ENCODE data around the gene PPM1A. TPM values are rescaled to one million over a fixed set of nuclear protein-coding genes. Genes with fewer than 3 reads are reported as not detected.

Gene PPM1A
- total RNA-seq, 4 donors from 2014 or later = 40.4 to 60.2 (median 53.6) TPM

- WGBS = 91% methylated on average over 1 of the region's 1 CpG
- Histone ChIP-seq H3K27me3 (no peaks in the 10 kb centered on the region), H3K9me3 (peaks cover 0 to 19% (median 0%) of the 10 kb centered on the region in 4 donors), H3K4me1 (peaks cover 7 to 22% (median 16%) of the 10 kb centered on the region in 4 donors), H3K36me3 (no peaks in the 10 kb centered on the region), H3K4me3 (no peak overlapping the region), H3K27ac (replicated peaks in 1 of 4) (no peak overlapping the region)
- TF ChIP-seq POLR2A (IDR thresholded peaks at IDR 0.05; ENCODE audit: low read depth) (no peak), CTCF (IDR thresholded peaks at IDR 0.05) (no peak), POLR2AphosphoS5 (IDR thresholded peaks at IDR 0.05) (no peak), EP300 (IDR thresholded peaks at IDR 0.05) (no peak)
- intact Hi-C loops (cut with DNase I) = no loop called here
- no peak for DNase-seq (ENCODE audit: extremely low spot score)
These were observed 16.1 kb downstream of the PPM1A start for GRCh38 chr14:60265163-60265562.

GRCh38 chr14:60266021-60266937 is 17.3 kb downstream of the PPM1A start:
- 86% methylated on average over 1 of the region's 1 CpG for WGBS
- H3K36me3 ChIP-seq = no peaks in the 10 kb centered on the region
- H3K4me3 ChIP-seq = no peak overlapping the region
- H3K9me3 ChIP-seq = peaks cover 0 to 19% (median 0%) of the 10 kb centered on the region in 4 donors
- intact Hi-C loops (cut with DNase I) = no loop called here
- H3K4me1 ChIP-seq = peaks cover 4 to 12% (median 9%) of the 10 kb centered on the region in 4 donors
- TF ChIP-seq CTCF (IDR thresholded peaks at IDR 0.05) (peak in 1 of 3 experiments; percentile 35), EP300 (IDR thresholded peaks at IDR 0.05) (no peak)
- DNase-seq (ENCODE audit: extremely low spot score) = no peak
- no peak overlapping the region for H3K27ac ChIP-seq (replicated peaks in 1 of 4)
- H3K27me3 ChIP-seq = no peaks in the 10 kb centered on the region

- no peaks in the 10 kb centered on the region for H3K27me3 ChIP-seq
- H3K4me1 ChIP-seq = peaks cover 47 to 60% (median 53%) of the 10 kb centered on the region in 4 donors
- no peak overlapping the region for H3K27ac ChIP-seq (replicated peaks in 1 of 4)
- H3K4me3 ChIP-seq = no peak overlapping the region
- no peaks in the 10 kb centered on the region for H3K9me3 ChIP-seq
- H3K36me3 ChIP-seq = no peaks in the 10 kb centered on the region
- 93% methylated on average over 2 of the region's 2 CpGs for WGBS
- intact Hi-C loops (cut with DNase I) = no loop called here
- no peak for DNase-seq (ENCODE audit: extremely low spot score)
- TF ChIP-seq EP300 (IDR thresholded peaks at IDR 0.05) = no peak
- TF ChIP-seq CTCF (IDR thresholded peaks at IDR 0.05) = no peak
- no peak for TF ChIP-seq POLR2AphosphoS5 (IDR thresholded peaks at IDR 0.05)
- no peak for TF ChIP-seq POLR2A (IDR thresholded peaks at IDR 0.05; ENCODE audit: low read depth)
These were observed 23.2 kb downstream of the PPM1A start for GRCh38 chr14:60272177-60272576.

GRCh38 chr14:60273956-60274355 is 24.9 kb downstream of the PPM1A start:
- Histone ChIP-seq H3K27me3 (no peaks in the 10 kb centered on the region), H3K9me3 (no peaks in the 10 kb centered on the region), H3K36me3 (no peaks in the 10 kb centered on the region), H3K27ac (replicated peaks in 1 of 4) (no peak overlapping the region), H3K4me1 (peaks cover 58 to 75% (median 62%) of the 10 kb centered on the region in 4 donors), H3K4me3 (no peak overlapping the region)
- no peak for DNase-seq (ENCODE audit: extremely low spot score)
- TF ChIP-seq CTCF (IDR thresholded peaks at IDR 0.05) = no peak
- TF ChIP-seq POLR2AphosphoS5 (IDR thresholded peaks at IDR 0.05) = no peak
- no peak for TF ChIP-seq EP300 (IDR thresholded peaks at IDR 0.05)
- no peak for TF ChIP-seq POLR2A (IDR thresholded peaks at IDR 0.05; ENCODE audit: low read depth)
- intact Hi-C loops (cut with DNase I) = no loop called here
- 93% methylated on average over 2 of the region's 2 CpGs for WGBS
